HL-60 (cell line): ENCODE results near the gene LRP2.

Source experiments
- CTCF ChIP-seq: IDR thresholded peaks from one replicate; pipeline ENCODE4 v1.5.1; 2011; ENCODE audit warnings: low read length, control low read depth, inconsistent platforms; ENCODE audit not compliant: insufficient read depth
- GABPA ChIP-seq: IDR thresholded peaks from 2 replicates; pipeline ENCODE4 v1.6.1; 2012; ENCODE audit warnings: low read depth
- POLR2AphosphoS5 ChIP-seq: IDR thresholded peaks from 2 replicates; pipeline ENCODE4 v1.6.1; 2012; ENCODE audit warnings: low read depth
- REST ChIP-seq: IDR thresholded peaks from 2 replicates; pipeline ENCODE4 v1.6.1; 2012; ENCODE audit warnings: low read depth; ENCODE audit not compliant: insufficient replicate concordance
- SPI1 ChIP-seq: IDR thresholded peaks from 2 replicates; pipeline ENCODE4 v1.6.1; 2012; ENCODE audit warnings: low read depth, mild to moderate bottlenecking, borderline replicate concordance

GRCh38 chr2:169136885-169137534, 225.3 kb downstream of the LRP2 start:
- TF ChIP-seq REST (no peak), CTCF (no peak), POLR2AphosphoS5 (no peak), GABPA (no peak), SPI1 (no peak)
